ENCODE results near the gene DOCK10.

The DOCK10 gene

GRCh38 chr2:224777559-224777930, 264.7 kb downstream of the DOCK10 start:
- Histone ChIP-seq H3K36me3 (peaks cover 9% of the 10 kb centered on the region), H3K9me3 (no peaks in the 10 kb centered on the region)

GRCh38 chr2:224776795-224777558, 265.3 kb downstream of the DOCK10 start:
- peaks cover 9% of the 10 kb centered on the region for H3K36me3 ChIP-seq
- H3K4me3 ChIP-seq (ENCODE audit: low read depth in 1 of 2, low read length in 1 of 2) = no peak overlapping the region
- H3K27me3 ChIP-seq = no peaks in the 10 kb centered on the region
- no peak for TF ChIP-seq CTCF (IDR thresholded peaks at IDR 0.05)
- H3K4me1 ChIP-seq (ENCODE audit: control insufficient read depth in 1 of 2, insufficient read depth in 1 of 2, low read depth in 1 of 2, low read length in 1 of 2) = no peaks in the 10 kb centered on the region
- H3K27ac ChIP-seq = no peak overlapping the region
- H3K9me3 ChIP-seq = no peaks in the 10 kb centered on the region

More at GRCh38 chr2:224777559-224777930, 264.7 kb downstream of the DOCK10 start:
- no peak overlapping the region for H3K4me3 ChIP-seq (ENCODE audit: low read depth in 1 of 2, low read length in 1 of 2)
- no peaks in the 10 kb centered on the region for H3K27me3 ChIP-seq
- H3K27ac ChIP-seq = no peak overlapping the region
- no peak for TF ChIP-seq CTCF (IDR thresholded peaks at IDR 0.05)
- H3K4me1 ChIP-seq (ENCODE audit: control insufficient read depth in 1 of 2, insufficient read depth in 1 of 2, low read depth in 1 of 2, low read length in 1 of 2) = no peaks in the 10 kb centered on the region

GRCh38 chr2:224775647-224776046, 266.6 kb downstream of the DOCK10 start:
- no peak overlapping the region for H3K4me3 ChIP-seq (ENCODE audit: low read depth in 1 of 2, low read length in 1 of 2)
- peaks cover 9% of the 10 kb centered on the region for H3K36me3 ChIP-seq
- no peaks in the 10 kb centered on the region for H3K4me1 ChIP-seq (ENCODE audit: control insufficient read depth in 1 of 2, insufficient read depth in 1 of 2, low read depth in 1 of 2, low read length in 1 of 2)
- no peak overlapping the region for H3K27ac ChIP-seq
- no peak for TF ChIP-seq CTCF (IDR thresholded peaks at IDR 0.05)
- no peaks in the 10 kb centered on the region for H3K27me3 ChIP-seq
- H3K9me3 ChIP-seq = no peaks in the 10 kb centered on the region

- Histone ChIP-seq H3K9me3 (no peaks in the 10 kb centered on the region), H3K4me3 (ENCODE audit: low read depth in 1 of 2, low read length in 1 of 2) (no peak overlapping the region), H3K27me3 (no peaks in the 10 kb centered on the region), H3K36me3 (peaks cover 18% of the 10 kb centered on the region), H3K27ac (no peak overlapping the region), H3K4me1 (ENCODE audit: control insufficient read depth in 1 of 2, insufficient read depth in 1 of 2, low read depth in 1 of 2, low read length in 1 of 2) (no peaks in the 10 kb centered on the region)
- no peak for TF ChIP-seq CTCF (IDR thresholded peaks at IDR 0.05)
Observed at GRCh38 chr2:224774735-224775134, 267.5 kb downstream of the DOCK10 start.

- Histone ChIP-seq H3K4me3 (ENCODE audit: low read depth in 1 of 2, low read length in 1 of 2) (no peak overlapping the region), H3K27me3 (no peaks in the 10 kb centered on the region), H3K36me3 (peaks cover 28% of the 10 kb centered on the region), H3K9me3 (no peaks in the 10 kb centered on the region), H3K27ac (no peak overlapping the region), H3K4me1 (ENCODE audit: control insufficient read depth in 1 of 2, insufficient read depth in 1 of 2, low read depth in 1 of 2, low read length in 1 of 2) (no peaks in the 10 kb centered on the region)
- no peak for TF ChIP-seq CTCF (IDR thresholded peaks at IDR 0.05)
Observed at GRCh38 chr2:224772494-224772893, 269.8 kb downstream of the DOCK10 start.

Measured in neutrophil (primary cell).